T-helper 2 cell treated with Interferon-gamma antibody and Interleukin-4, amounts not matched to agents 100 ng/mL and 5 ng/mL, for 36 hours (primary cell): ENCODE data around the gene CAMSAP1. TPM values are rescaled to one million over a fixed set of nuclear protein-coding genes. Genes with fewer than 3 reads are reported as not detected.

Experiments
- intact Hi-C: fragments of 100-400 bp; cut with micrococcal nuclease; formaldehyde crosslinking; loops from one replicate; pipeline ENCODE4 v1.15.1; 2023
- total RNA-seq: library from RNA; stranded (reverse); gene quantifications from 2 replicates; pipeline ENCODE4 v1.2.3, GENCODE V29; 2022

The CAMSAP1 gene
- total RNA-seq, 1 donor from 2014 or later, result 24.7 TPM

DNA sequence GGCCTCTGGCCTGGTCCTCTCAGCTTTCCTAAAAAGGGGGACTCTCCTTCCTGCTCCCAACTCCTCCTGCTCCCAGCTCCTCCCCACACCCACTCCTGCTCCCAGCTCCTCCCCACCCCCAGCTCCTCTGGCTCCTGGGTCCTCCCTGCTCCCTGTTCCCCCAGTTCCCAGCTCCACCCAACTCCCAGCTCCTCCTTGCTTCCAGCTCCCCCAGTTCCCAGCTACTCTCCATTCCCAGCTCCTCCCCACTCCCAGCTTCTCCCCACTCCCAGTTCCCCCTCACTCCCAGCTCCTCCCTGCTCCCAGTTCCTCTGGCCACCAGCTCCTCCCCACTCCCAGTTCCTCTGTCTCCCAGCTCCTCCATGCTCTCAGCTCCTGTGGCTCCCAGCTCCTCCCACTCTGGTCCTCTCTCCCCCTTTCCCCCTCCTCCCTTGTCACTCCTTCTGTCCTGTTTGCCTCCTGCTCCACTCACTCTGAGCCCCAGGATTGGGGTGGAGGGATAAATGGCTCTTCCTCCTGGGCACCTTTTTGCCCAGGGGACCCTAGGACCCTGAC, 129.6 kb downstream of the CAMSAP1 start:
- intact Hi-C loops, result no loop called here

DNA sequence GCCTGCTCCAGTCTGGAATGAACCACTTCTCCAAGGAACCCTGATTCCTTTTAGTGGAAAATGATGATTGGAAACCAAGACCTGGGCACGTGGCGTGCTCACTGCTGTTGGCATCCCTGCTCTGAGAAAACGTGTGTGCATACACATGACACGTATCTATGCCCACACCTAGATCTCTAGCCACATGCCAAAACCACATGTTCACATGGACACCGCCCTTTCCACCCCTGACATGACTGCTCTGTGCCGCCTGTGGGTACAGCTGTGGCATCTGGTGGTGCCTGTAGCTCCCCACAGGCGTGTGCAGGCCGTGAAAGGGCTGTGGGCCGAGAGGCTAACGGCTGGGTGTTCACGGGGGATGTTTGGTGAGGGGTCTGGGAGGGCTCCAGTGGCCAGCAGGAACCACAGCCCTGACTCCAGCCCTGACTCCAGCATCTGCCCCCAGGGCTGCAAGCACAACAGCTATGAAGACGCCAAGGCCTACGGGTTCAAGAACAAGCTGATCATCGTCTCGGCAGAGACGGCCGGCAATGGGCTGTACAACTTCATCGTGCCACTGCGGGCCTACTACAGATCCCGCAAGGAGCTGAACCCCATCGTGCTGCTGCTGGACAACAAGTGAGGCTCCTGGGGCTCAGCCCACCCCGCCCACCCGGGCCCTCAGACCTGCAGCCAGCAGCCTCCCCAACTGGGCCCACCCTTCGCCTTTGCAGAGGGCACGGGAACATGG, 130.3 kb downstream of the CAMSAP1 start:
- intact Hi-C loops, result no loop called here

DNA sequence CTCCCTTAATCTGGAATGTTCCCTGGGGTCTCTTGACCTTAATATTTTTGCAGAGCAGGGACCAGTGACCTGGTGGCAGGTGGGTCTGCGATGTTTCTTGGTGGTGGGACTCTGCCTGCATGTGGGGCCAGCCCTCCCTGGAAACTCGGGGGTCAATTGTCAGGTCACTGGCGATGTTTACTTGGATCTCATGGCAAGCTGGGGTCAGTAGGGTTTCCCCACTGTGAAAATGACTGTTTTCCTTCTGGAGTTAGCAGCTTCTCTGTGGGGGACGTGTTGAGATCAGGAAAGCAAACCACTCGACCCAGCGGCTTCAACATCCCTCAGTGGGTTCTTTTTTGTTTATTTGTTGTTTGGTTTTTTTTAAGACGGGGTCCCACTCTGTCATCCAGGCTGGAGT, 131.4 kb downstream of the CAMSAP1 start:
- intact Hi-C loops, result no loop called here

DNA sequence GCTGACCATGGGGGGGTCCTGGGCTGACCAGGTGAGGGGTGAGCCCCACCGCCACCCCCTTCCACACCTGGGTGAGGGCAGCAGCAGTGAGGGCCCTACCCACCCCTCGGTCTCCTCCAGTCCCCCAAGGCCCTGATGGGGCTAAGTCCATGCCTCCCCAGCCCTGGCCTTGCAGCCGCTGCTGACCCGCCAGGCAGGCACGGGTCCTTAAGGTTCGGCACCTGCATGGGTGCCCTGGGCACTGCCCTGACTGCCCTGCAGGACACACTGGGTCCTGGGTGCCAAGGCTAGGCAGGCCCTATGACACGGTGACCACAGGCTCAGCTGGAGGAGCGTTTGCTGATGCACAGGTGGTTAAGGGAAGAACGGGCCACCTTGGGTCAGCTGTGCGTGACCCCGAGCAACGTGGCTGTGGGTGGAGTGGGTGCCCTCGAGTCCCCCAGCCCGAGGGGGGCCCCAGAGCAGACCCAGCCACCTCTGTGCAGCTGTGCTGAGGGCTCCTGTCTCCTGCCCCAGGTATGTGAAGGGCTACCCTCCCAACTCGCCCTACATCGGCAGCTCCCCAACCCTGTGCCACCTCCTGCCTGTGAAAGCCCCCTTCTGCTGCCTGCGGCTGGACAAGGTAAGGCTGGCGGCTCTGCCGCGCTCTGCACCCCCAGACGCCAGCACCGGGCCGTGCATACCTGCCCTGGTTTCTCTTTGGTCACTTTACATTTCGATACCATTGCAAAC, 132.4 kb downstream of the CAMSAP1 start:
- intact Hi-C loops, result no loop called here

- intact Hi-C loops, result no loop called here
Measured at GRCh38 chr9:135774239-135774747, 133.1 kb downstream of the CAMSAP1 start.

DNA sequence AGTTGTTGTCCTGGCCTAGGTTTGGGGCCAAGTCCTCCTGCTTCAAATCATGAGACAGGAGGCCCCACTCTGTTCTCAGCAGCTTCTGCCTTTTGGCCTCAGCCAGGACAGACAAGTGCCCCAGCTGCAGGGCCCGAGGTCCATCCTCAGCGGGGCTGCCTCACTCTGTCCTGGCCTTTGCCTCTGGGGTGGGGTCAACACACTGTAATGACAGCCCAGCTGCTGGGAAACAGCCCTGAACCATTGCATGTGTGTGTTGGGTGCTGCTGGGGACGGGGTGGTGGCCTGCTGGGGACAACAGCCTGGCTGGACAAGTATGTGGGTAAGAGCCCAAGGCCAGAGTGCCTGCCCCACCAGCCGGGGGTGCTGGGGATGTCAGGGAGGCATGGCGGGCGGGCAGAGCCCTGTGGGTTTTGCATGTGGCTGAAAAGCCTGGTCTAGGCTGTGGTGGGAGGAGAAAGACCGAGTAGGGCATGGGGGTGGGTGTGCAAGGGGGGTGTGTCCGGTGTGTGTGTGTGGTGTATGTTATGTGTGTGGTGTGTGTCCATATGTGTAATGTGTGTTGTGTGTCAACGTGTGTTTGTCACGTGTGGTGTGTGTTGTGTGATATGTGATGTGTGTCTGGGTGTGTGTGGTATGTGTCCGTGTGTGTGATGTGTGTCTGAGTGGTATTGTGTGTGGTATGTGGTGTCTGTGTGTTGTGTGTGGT, 133.7 kb downstream of the CAMSAP1 start:
- intact Hi-C loops, result no loop called here

- intact Hi-C loops, result no loop called here
Measured at GRCh38 chr9:135772702-135773493, 134.4 kb downstream of the CAMSAP1 start.

- intact Hi-C loops, result no loop called here
Measured at GRCh38 chr9:135772056-135772646, 135.2 kb downstream of the CAMSAP1 start.

DNA sequence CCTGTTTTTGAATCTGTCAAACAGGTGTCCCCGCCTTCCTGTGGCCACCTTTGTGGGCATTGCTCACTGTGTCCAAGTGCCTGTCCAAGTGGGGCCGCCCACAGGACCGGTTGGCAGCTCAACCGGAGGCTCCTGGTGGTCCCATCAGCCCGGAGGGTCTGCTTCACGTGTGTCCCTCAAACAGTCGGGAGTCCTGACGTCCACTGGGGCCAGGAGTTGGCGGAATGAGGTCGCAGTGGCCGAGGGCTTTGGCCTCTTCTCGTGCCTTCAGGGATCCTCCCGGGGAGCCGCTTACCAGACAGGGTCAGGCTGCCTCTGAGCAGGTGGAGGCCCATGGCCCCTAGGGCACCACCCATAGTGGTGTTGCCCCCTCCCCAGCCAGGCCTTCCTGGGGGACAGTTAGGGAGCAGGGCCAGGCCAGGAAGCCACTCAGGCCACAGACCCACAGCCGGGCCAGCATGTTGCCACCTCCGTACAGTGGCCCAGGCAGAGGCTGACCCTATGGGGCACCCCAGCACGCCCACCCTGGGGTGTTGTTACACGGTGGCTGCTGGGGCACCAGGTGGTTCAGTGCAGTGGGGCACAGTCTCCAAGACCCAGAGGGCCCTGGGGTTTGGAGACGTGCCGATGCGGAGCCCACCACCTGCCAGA, 135.8 kb downstream of the CAMSAP1 start:
- intact Hi-C loops, result no loop called here

DNA sequence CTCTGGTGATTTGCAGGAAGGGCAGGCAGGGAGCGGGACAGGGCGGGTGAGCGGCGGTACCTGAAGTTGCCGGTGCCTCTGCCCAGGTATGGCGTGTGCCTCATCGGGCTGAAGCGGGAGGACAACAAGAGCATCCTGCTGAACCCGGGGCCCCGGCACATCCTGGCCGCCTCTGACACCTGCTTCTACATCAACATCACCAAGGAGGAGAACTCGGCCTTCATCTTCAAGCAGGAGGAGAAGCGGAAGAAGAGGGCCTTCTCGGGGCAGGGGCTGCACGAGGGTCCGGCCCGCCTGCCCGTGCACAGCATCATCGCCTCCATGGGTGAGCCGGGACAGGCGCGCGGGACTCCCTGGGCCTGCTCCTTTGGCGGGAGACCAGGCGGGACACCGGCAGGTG, 136.6 kb downstream of the CAMSAP1 start:
- intact Hi-C loops, result no loop called here

GRCh38 chr9:135770203-135770535, 137.2 kb downstream of the CAMSAP1 start:
- intact Hi-C loops, result no loop called here

DNA sequence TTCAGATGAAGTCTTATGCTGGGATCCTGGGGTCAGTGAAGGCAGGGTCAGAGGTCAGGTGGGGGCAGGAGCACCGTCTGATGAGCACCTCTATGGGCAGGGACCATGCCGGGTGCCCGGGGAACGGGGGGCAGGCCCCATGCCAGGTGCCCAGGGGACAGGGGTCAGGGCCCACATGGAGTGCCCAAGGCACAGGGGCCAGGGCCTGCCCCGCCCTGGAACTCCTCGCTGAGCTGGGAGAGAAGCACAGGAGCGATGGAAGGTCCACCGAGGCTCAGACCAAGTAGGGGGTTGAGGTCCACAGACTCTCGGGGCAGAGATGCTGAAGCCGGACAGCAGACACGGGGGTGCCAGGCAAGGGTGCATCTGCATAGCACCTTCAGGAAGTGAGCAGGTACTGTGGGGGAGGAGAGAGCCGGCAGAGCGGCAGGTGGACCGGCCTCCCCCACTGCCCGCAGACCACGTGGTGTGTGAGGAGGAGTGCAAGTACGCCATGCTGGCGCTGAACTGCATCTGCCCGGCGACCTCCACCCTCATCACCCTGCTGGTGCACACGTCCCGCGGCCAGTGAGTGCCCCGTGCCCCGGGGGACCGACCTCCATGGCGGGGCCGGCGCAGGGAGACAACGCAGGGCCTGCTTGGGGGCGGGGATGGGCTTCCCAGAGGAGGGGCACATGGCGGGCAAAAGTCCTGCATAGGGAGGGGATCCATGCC, 137.7 kb downstream of the CAMSAP1 start:
- intact Hi-C loops, result no loop called here

- intact Hi-C loops, result no loop called here
Measured at GRCh38 chr9:135768516-135769218, 138.7 kb downstream of the CAMSAP1 start.

- intact Hi-C loops, result no loop called here
Measured at GRCh38 chr9:135766707-135767106, 140.6 kb downstream of the CAMSAP1 start.

DNA sequence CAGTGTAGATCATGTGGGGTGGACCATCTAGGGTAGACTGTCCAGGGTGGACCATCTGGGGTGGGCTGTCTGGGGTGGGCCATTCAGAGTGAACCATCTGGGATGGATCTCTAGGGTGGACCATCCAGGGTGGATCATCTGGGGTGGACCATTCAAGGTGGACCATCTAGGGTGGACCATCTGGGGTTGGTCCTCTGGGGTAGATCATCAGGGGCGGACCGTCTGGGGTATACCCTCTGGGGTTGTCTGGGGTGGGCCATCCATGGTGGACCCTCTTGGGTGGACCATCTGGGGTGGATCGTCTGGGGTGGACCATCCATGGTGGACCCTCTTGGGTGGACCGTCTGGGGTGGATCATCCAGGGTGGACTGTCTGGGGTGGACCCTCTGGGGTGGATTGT, 141.1 kb downstream of the CAMSAP1 start:
- intact Hi-C loops, result no loop called here

DNA sequence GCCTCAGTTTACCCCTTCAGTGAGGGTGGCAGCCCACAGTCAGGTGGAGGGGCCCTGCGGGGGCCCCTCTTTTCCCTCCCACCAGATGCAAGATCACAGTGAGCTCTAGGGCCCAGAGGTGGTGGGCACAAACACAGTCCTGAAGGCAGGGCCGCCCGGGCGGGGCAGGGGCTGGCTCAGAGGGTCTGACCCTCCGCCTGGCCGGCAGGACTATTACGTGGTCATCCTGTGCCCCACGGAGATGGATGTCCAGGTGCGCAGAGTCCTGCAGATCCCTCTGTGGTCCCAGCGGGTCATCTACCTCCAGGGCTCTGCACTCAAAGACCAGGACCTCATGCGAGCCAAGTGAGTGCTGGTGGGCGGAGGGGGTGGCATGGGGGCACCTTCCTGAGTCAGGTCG, 141.9 kb downstream of the CAMSAP1 start:
- intact Hi-C loops, result no loop called here

DNA sequence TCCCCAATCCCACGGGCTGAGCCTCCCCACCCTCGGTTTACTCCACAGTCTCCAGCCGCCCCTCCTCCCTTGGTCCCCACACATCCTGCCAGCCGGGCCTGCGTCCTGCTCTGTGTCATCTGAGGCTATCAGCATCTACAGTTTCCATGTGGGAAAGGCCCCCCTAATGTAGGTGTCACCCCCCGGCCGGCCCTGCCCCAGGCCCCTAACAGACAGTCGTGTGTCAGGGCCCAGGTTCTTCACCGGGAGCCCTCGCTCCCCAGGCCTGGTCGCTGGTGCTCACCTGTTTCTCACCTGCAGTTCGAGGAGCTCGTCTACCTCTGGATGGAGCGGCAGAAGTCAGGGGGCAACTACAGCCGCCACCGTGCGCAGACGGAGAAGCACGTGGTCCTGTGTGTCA, 142.6 kb downstream of the CAMSAP1 start:
- intact Hi-C loops, result no loop called here

GRCh38 chr9:135763716-135764446, 143.5 kb downstream of the CAMSAP1 start:
- intact Hi-C loops, result no loop called here
